ENCODE results near the gene LSAMP. TPM values are rescaled to one million over a fixed set of nuclear protein-coding genes. Genes with fewer than 3 reads are reported as not detected.

Gene LSAMP
- total and polyA plus RNA-seq, 5 donors from 2014 or later: not detected

DNA sequence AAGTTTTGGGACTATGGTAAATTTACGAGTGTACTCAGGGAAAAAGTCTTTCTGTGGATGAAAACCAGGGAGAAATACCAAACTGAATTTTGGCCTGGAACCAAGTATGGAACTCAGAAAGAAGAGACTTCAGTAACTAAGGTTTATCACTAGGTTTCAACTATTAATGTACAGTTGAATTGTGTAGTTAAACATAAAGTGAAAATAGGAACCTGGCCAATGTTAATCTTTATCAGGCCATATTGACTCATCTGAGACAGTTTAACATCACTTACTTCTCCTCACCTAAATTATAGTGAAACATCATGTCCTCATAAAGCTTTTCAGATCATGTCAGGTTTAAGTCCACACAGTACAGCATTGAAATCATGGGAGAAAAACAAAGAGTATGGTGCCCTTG lies 197.7 kb downstream of the LSAMP start:
- DNase-seq (no peak), ATAC-seq (ENCODE audit: low read depth in 2 of 2) (no peak)
- Histone ChIP-seq H3K27me3 (ENCODE audit: control insufficient read depth, insufficient read depth, low read length) (no peaks in the 10 kb centered on the region), H3K4me1 (ENCODE audit: control insufficient read depth, insufficient read depth, low read length, poor library complexity, severe bottlenecking) (no peaks in the 10 kb centered on the region), H3K27ac (ENCODE audit: insufficient read depth, low read length, poor library complexity, severe bottlenecking) (no peak overlapping the region), H3K4me3 (ENCODE audit: low read depth, low read length) (no peak overlapping the region), H3K9me3 (ENCODE audit: control insufficient read depth in 2 of 2, low read length in 2 of 2) (peaks cover 0 to 4% of the 10 kb centered on the region in 2 experiments), H3K36me3 (ENCODE audit: control insufficient read depth, insufficient read depth, low read length) (no peaks in the 10 kb centered on the region)
- H3K27me3 Mint-ChIP-seq: peaks cover 2% of the 10 kb centered on the region
- peaks cover 0 to 7% (median 2%) of the 10 kb centered on the region in 7 donors for H3K9me3 Mint-ChIP-seq
- no peaks in the 10 kb centered on the region for H3K36me3 Mint-ChIP-seq
- no peak overlapping the region for H3K4me3 Mint-ChIP-seq
- H3K4me1 Mint-ChIP-seq: no peaks in the 10 kb centered on the region
- no peak overlapping the region for H3K27ac Mint-ChIP-seq

DNA sequence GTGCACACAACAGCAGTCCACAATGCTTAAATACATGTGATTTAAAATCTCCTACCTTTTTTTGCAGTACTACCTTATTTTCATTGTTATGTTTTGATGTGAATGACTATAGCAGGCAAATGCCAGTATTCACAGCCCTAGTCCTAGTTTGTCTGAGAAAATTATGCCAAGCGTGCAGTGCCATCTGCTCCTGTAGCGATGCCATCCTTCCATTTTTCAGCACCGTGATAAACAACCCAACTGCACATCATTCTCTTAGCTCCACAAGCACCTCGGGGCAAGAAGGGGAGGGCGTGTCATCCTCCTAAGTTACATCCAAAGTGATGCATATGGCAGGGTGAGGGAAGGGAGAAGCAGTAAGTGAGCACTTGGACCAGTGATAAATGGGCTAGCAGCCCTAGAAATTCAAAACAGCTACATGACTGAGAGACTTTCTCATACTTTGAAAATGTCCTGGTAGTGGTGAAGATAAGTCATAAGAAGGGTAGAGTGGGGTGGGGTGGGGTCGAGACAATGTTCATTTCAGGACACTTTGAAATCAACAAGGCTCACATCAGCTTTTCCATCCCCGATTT lies 198.8 kb downstream of the LSAMP start:
- no peaks in the 10 kb centered on the region for H3K9me3 ChIP-seq (ENCODE audit: control insufficient read depth in 2 of 2, low read length in 2 of 2)
- no peaks in the 10 kb centered on the region for H3K36me3 Mint-ChIP-seq
- H3K4me1 Mint-ChIP-seq: no peaks in the 10 kb centered on the region
- no peak for ATAC-seq (ENCODE audit: low read depth in 2 of 2)
- DNase-seq: no peak
- no peaks in the 10 kb centered on the region for H3K4me1 ChIP-seq (ENCODE audit: control insufficient read depth, insufficient read depth, low read length, poor library complexity, severe bottlenecking)
- no peaks in the 10 kb centered on the region for H3K27me3 ChIP-seq (ENCODE audit: control insufficient read depth, insufficient read depth, low read length)
- H3K27ac ChIP-seq (ENCODE audit: insufficient read depth, low read length, poor library complexity, severe bottlenecking): no peak overlapping the region
- no peak overlapping the region for H3K4me3 Mint-ChIP-seq
- H3K9me3 Mint-ChIP-seq: peaks cover 0 to 12% (median 3%) of the 10 kb centered on the region in 7 donors
- H3K27ac Mint-ChIP-seq: no peak overlapping the region
- H3K27me3 Mint-ChIP-seq: peaks cover 4% of the 10 kb centered on the region
- H3K4me3 ChIP-seq (ENCODE audit: low read depth, low read length): no peak overlapping the region
- H3K36me3 ChIP-seq (ENCODE audit: control insufficient read depth, insufficient read depth, low read length): no peaks in the 10 kb centered on the region

DNA sequence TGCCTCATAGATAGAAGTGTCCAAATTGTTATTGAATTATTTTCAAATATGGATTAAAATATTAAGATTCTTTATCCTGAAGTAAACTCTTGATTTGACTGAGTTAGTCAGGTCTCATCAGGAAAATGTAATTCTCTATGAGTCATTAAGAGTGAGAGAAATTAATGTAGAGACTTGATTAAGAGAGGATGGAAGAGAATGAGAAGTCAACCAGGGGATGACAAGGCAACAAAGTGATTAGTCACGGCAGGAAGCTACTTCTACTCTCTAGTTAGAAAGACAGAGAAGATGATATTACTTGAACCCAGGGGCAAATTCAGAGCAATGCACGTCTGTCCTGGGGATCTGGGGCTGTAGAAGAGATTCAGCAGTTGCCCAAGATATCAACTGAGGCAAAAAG lies 202.5 kb downstream of the LSAMP start:
- H3K36me3 Mint-ChIP-seq: no peaks in the 10 kb centered on the region
- H3K4me1 Mint-ChIP-seq: no peaks in the 10 kb centered on the region

DNA sequence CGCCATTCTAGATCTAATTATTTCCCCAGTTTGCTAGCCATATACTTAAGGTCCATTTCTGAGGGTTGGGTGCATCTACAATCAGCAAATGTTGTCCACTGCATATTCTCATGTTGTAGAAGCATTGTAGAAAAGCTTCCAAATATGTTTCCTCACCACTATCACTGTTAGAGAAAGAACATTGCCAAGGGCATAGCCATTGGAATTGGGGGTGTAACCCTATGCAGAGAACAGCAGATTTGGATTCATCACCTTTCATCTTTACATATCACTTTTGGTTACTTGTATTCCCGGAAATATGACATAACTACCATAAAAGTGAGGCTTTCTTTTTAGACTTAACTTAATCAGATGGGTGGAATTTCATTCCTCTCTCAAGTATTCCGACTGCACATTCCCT lies 203.6 kb downstream of the LSAMP start:
- ATAC-seq (ENCODE audit: low read depth in 2 of 2): no peak
- H3K36me3 ChIP-seq (ENCODE audit: control insufficient read depth, insufficient read depth, low read length): no peaks in the 10 kb centered on the region
- no peaks in the 10 kb centered on the region for H3K9me3 ChIP-seq (ENCODE audit: control insufficient read depth in 2 of 2, low read length in 2 of 2)
- no peak for DNase-seq
- no peak overlapping the region for H3K4me3 ChIP-seq (ENCODE audit: low read depth, low read length)
- H3K4me1 ChIP-seq (ENCODE audit: control insufficient read depth, insufficient read depth, low read length, poor library complexity, severe bottlenecking): no peaks in the 10 kb centered on the region
- H3K27ac Mint-ChIP-seq: no peak overlapping the region
- no peaks in the 10 kb centered on the region for H3K4me1 Mint-ChIP-seq
- no peak overlapping the region for H3K27ac ChIP-seq (ENCODE audit: insufficient read depth, low read length, poor library complexity, severe bottlenecking)
- H3K27me3 Mint-ChIP-seq: peaks cover 4% of the 10 kb centered on the region
- no peaks in the 10 kb centered on the region for H3K36me3 Mint-ChIP-seq
- no peak overlapping the region for H3K4me3 Mint-ChIP-seq
- no peaks in the 10 kb centered on the region for H3K27me3 ChIP-seq (ENCODE audit: control insufficient read depth, insufficient read depth, low read length)
- H3K9me3 Mint-ChIP-seq: peaks cover 0 to 8% (median 6%) of the 10 kb centered on the region in 7 donors

More for the DNA sequence above, 202.5 kb downstream of the LSAMP start:
- Histone ChIP-seq H3K4me1 (ENCODE audit: control insufficient read depth, insufficient read depth, low read length, poor library complexity, severe bottlenecking) (no peaks in the 10 kb centered on the region), H3K9me3 (ENCODE audit: control insufficient read depth in 2 of 2, low read length in 2 of 2) (no peaks in the 10 kb centered on the region), H3K27ac (ENCODE audit: insufficient read depth, low read length, poor library complexity, severe bottlenecking) (no peak overlapping the region), H3K4me3 (ENCODE audit: low read depth, low read length) (no peak overlapping the region), H3K27me3 (ENCODE audit: control insufficient read depth, insufficient read depth, low read length) (no peaks in the 10 kb centered on the region), H3K36me3 (ENCODE audit: control insufficient read depth, insufficient read depth, low read length) (no peaks in the 10 kb centered on the region)
- peaks cover 0 to 7% (median 3%) of the 10 kb centered on the region in 7 donors for H3K9me3 Mint-ChIP-seq
- H3K27me3 Mint-ChIP-seq: peaks cover 4% of the 10 kb centered on the region
- H3K27ac Mint-ChIP-seq: no peak overlapping the region
- no peak for ATAC-seq (ENCODE audit: low read depth in 2 of 2)
- H3K4me3 Mint-ChIP-seq: no peak overlapping the region
- no peak for DNase-seq

DNA sequence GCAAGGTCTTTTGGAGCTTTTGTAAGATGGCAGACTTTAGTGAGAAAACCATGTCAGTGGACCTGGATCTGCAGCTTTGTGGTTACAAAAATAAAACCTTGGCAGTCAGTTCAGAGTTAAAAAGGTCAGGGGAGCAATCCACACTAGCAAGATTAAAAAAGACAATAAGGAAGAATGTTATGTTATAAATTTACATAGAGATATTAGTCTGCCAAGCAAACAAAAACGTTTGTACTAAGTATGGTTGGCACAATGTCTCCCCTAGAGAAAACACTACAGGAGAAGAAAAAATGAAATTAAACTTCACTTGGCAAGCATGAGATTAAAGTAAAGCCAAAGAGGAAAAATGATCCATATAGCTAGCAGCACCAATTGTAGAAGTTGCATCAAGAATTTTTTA lies 205.0 kb downstream of the LSAMP start:
- Mint-ChIP-seq H3K36me3 (no peaks in the 10 kb centered on the region), H3K4me3 (peak overlapping the region in 1 of 4 donors; percentile 85), H3K4me1 (no peaks in the 10 kb centered on the region), H3K27ac (no peak overlapping the region), H3K27me3 (peaks cover 4% of the 10 kb centered on the region), H3K9me3 (peaks cover 0 to 8% (median 6%) of the 10 kb centered on the region in 7 donors)
- Histone ChIP-seq H3K36me3 (ENCODE audit: control insufficient read depth, insufficient read depth, low read length) (no peaks in the 10 kb centered on the region), H3K27me3 (ENCODE audit: control insufficient read depth, insufficient read depth, low read length) (no peaks in the 10 kb centered on the region), H3K27ac (ENCODE audit: insufficient read depth, low read length, poor library complexity, severe bottlenecking) (no peak overlapping the region), H3K9me3 (ENCODE audit: control insufficient read depth in 2 of 2, low read length in 2 of 2) (no peaks in the 10 kb centered on the region), H3K4me1 (ENCODE audit: control insufficient read depth, insufficient read depth, low read length, poor library complexity, severe bottlenecking) (no peaks in the 10 kb centered on the region), H3K4me3 (ENCODE audit: low read depth, low read length) (no peak overlapping the region)
- ATAC-seq (ENCODE audit: low read depth in 2 of 2): no peak
- no peak for DNase-seq

DNA sequence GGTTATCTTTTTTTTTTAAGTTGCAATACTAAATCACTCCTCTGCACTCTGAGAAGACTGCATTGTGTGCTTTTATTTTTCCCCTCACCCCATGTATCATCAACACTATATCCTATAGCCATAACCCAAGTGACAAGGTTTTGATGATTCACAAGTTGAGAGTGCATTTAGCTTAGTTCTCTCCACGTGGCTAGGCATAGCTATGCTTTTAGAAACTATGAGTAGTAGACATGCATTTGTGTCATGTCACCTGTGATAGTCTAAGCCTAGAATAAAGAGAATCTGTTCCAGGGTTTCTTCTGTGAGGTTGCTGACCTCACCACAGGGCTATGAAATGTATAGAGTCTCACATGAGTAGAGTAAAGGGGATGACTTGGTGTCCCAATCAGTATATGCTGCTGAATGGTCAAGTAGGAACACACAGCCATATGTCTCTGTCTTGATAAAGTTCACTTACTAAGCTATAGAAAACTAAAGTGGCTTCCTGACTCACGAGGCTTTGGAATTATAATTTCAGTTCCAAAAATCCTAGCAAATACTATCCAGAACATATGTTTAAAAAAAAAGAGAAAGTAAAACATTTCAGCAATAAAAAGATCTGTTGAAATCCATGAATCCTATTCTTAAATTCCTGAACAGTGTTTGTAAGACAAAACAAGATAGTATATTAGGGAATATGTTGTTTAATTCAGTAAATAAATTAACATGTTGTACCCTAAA lies 206.3 kb downstream of the LSAMP start:
- DNase-seq (no peak), ATAC-seq (ENCODE audit: low read depth in 2 of 2) (no peak)
- H3K36me3 Mint-ChIP-seq: no peaks in the 10 kb centered on the region
- Histone ChIP-seq H3K27ac (ENCODE audit: insufficient read depth, low read length, poor library complexity, severe bottlenecking) (no peak overlapping the region), H3K4me3 (ENCODE audit: low read depth, low read length) (no peak overlapping the region), H3K4me1 (ENCODE audit: control insufficient read depth, insufficient read depth, low read length, poor library complexity, severe bottlenecking) (no peaks in the 10 kb centered on the region), H3K36me3 (ENCODE audit: control insufficient read depth, insufficient read depth, low read length) (no peaks in the 10 kb centered on the region), H3K27me3 (ENCODE audit: control insufficient read depth, insufficient read depth, low read length) (no peaks in the 10 kb centered on the region), H3K9me3 (ENCODE audit: control insufficient read depth in 2 of 2, low read length in 2 of 2) (no peaks in the 10 kb centered on the region)
- H3K27me3 Mint-ChIP-seq: peaks cover 4% of the 10 kb centered on the region
- H3K27ac Mint-ChIP-seq: no peak overlapping the region
- H3K4me1 Mint-ChIP-seq: no peaks in the 10 kb centered on the region
- H3K9me3 Mint-ChIP-seq: peaks cover 0 to 10% (median 6%) of the 10 kb centered on the region in 7 donors
- no peak overlapping the region for H3K4me3 Mint-ChIP-seq

DNA sequence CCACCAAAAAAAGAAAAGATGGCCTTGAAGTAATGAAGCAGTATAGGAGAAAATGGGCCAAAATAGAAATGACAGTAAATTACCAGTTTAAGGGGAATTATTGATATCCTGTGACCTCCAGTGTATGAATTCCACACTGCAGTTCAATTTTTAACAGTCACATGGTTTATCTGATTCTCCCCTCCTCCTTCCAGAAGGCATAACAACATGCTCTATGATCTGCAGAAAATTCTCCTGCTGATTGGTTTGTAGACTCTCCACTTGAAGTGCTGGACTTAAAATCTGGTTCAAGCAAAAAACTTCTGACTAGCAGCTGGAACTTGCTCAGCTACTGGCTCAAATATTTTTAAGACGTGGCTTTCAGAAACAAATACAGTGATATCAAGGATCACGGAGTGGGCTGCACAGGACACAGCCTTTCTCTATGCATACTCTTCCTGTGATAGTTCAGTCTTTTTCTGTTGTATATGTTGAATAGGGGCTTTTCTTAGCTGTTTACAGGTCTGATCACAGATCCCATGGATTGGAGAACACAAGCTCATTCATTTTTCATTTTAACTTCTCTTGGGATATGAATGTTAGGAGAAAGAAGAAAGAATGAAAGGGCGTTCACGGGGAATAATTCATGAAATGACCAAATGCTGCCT lies 211.5 kb downstream of the LSAMP start:
- ATAC-seq (ENCODE audit: low read depth in 2 of 2) (no peak), DNase-seq (no peak)
- Histone ChIP-seq H3K27me3 (ENCODE audit: control insufficient read depth, insufficient read depth, low read length) (no peaks in the 10 kb centered on the region), H3K36me3 (ENCODE audit: control insufficient read depth, insufficient read depth, low read length) (no peaks in the 10 kb centered on the region), H3K9me3 (ENCODE audit: control insufficient read depth in 2 of 2, low read length in 2 of 2) (no peaks in the 10 kb centered on the region), H3K4me1 (ENCODE audit: control insufficient read depth, insufficient read depth, low read length, poor library complexity, severe bottlenecking) (no peaks in the 10 kb centered on the region), H3K4me3 (ENCODE audit: low read depth, low read length) (no peak overlapping the region), H3K27ac (ENCODE audit: insufficient read depth, low read length, poor library complexity, severe bottlenecking) (no peak overlapping the region)
- Mint-ChIP-seq H3K36me3 (no peaks in the 10 kb centered on the region), H3K4me1 (no peaks in the 10 kb centered on the region), H3K9me3 (peaks cover 0 to 13% (median 3%) of the 10 kb centered on the region in 7 donors), H3K27ac (no peak overlapping the region), H3K27me3 (no peaks in the 10 kb centered on the region), H3K4me3 (no peak overlapping the region)
